ENCODE data around the gene HIRIP3.

Gene HIRIP3

DNA sequence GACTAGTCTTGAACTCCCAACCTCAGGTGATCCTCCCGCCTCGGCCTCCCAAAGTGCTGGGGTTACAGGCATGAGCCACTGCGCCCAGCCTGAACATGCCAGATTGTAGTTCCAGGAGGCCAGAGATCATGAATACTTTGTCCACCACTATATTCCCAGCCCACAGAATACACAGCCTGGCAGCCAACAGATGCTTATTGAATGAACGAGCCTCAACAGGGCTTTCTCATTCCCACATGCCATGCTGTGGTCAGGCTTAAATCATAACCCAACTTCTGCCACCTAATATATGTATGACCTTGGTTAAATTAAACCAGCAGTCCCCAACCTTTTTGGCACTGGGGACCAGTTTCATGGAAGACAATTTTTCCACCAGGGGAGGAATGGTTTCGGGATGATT lies 36.7 kb downstream of the HIRIP3 start:
- DNase-seq (ENCODE audit: low read depth): no peak

DNA sequence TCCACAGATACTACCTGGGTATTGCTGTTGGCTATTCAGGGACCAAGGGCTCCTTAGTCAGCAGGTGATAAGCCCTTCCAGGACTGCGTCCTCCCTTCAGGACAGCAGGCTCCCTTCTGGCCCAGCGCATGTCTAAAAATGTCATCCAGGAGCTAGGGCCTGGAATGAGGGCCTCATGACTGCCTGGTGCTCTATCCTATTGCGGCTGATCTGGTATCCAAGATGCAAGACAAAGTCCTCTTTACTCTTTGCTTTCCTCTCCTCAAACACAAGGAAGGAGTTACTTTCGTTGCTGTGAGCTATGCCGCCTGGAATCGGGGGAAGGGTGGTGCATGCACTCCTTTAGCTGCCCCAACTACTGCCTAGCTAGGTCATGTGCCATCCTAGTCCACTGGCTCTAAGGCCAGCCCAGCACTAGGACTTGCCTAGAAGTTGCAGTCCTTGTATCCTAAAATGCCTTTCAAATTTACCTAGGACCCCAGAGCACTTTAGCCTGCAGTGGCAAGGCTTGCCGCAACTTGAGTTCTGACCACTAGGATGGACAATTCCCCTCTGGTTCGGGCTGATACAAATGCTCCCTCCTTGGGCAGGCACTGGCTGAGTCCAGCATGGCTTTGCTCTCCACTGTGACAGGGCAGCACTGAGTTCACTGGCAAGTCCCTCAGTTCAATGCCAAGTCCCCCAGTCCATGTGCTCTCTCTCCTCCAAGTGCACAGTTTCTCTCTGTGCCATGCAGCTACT lies 43.6 kb downstream of the HIRIP3 start:
- no peak for DNase-seq (ENCODE audit: low read depth)

DNA sequence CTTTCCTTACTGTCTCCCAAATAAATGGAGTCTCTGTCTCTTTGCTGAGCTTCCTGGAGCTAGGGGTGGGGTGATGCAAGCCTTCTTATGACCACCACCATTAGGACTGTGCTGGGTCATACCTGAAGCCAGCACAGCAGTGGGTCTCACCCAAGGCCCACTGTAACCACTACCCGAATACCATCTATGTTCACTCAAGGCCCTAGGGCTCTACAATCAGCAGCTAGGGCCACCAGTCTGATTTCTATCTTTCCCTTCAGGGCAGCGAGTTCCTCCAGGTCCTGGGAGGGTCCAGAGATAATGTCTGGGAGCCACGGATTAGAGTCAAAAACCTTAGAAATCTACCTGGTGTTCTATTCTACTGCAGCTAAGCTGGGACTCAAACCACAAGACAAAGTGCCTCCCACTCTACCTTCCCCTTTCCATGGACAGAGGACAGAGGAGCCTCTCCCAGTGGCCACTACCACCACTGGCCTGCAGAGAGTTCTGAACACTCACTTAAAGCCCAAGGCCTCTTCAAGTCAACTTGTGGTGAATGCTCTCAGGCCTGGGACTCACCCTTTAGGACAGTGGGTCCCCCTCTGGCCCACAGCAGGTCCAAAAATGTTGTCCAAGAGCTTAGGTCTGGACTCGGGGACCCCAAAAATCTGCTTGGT lies 44.5 kb downstream of the HIRIP3 start:
- DNase-seq (ENCODE audit: low read depth): no peak

DNA sequence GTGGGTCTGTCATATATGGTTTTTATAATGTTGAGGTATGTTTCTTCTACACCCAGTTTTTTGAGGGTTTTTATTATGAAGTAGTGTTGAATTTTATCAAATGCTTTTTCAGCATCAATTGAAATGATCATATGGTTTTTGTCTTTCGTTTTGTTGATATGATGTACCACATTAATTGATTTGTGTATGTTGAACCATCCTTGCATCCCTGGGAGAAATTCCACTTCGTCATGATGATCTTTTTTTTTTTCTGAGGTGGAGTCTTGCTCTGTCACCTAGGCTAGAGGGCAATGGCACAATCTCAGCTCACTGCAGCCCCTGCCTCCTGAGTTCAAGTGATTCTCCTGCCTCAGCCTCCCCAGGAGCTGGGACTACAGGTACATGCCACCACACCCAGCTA lies 47.5 kb downstream of the HIRIP3 start:
- DNase-seq (ENCODE audit: low read depth): no peak

DNA sequence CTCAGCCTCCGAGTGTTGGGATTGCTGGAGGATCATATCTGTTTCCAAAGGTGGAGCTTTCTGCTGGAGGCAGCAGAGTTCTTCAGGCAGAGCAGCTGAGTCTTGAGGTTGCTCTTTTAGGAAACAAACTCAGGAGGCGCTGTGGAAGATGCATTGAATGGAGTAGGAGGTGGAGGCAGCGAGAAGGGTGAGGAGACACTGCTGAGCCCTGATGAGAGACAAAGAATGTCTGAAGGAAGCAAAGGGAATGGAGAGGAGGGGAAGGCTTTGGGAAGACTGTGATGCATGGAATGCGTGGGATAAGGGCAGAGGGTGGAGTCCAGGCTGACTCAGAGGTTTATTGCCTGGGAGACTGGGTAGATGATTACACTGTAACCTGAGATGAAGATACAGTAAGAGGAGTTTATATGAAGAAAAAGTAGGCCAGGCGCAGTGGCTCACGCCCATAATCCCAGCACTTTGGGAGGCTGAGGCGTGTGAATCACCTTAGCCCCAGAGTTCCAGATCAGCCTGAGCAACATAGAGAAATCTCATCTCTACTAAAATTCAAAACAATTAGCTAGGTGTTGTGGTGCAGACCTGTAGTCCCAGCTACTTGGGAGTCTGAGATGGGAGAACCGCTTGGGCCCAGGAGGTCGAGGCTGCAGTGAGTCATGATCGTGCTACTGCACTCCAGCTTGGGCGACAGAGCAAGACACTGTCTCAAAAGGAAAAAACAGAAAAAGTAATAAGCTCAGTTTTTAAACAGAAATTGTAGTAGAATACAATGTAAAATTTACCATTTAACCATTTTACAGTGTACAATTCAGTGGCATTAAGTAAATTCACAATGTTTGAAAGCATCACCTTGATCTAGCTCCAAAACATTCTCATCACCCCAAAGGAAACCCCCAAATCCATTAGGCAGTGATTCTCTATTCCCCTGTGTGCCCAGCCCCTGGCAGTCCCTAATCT lies 51.3 kb downstream of the HIRIP3 start:
- DNase-seq (ENCODE audit: low read depth): no peak
